HG03196 (cell line): ENCODE results near the gene ADCY3.
"Not testable (repeated sequence)": the region's sequence is repeated elsewhere in the genome, so short reads cannot be mapped to it uniquely, and the experiment has no call there.

Source experiments
- ATAC-seq: cut with Tn5 transposase; IDR thresholded peaks from one replicate; pipeline ENCODE4 v1.9.1; 2021; ENCODE audit not compliant: unreplicated experiment

The ADCY3 gene

GRCh38 chr2:24816404-24816803 lies 103.6 kb downstream of the ADCY3 start:
- no peak for ATAC-seq

GRCh38 chr2:24815171-24815570 lies 104.9 kb downstream of the ADCY3 start:
- ATAC-seq = no peak

- no peak for ATAC-seq
Observed at GRCh38 chr2:24814516-24814915, 105.5 kb downstream of the ADCY3 start.

- no peak for ATAC-seq
Observed at GRCh38 chr2:24813691-24814137, 106.3 kb downstream of the ADCY3 start.

- no peak for ATAC-seq
Observed at GRCh38 chr2:24809316-24810007, 110.6 kb downstream of the ADCY3 start.

- ATAC-seq = no peak
Observed at GRCh38 chr2:24806661-24807036, 113.4 kb downstream of the ADCY3 start.

- not testable (repeated sequence) for ATAC-seq
Observed at GRCh38 chr2:24805811-24806660, 114.0 kb downstream of the ADCY3 start.

- not testable (repeated sequence) for ATAC-seq
Observed at GRCh38 chr2:24800487-24800886, 119.5 kb downstream of the ADCY3 start.

GRCh38 chr2:24797644-24798043 lies 122.4 kb downstream of the ADCY3 start:
- no peak for ATAC-seq

GRCh38 chr2:24793761-24794435 lies 126.1 kb downstream of the ADCY3 start:
- no peak for ATAC-seq

GRCh38 chr2:24792874-24793760 lies 126.9 kb downstream of the ADCY3 start, which contains the start of the genes CENPO and PTRHD1:
CENPO (plus strand) TSS chr2:24793425; CDS start chr2:24793920, 495 bp downstream.
PTRHD1 (minus strand) TSS chr2:24793391; CDS start chr2:24793377, 14 bp downstream.
- ATAC-seq = peak; percentile 88

- ATAC-seq = peak; percentile 1
Observed at GRCh38 chr2:24792542-24792873, 127.5 kb downstream of the ADCY3 start.

GRCh38 chr2:24791452-24791851 lies 128.6 kb downstream of the ADCY3 start:
- ATAC-seq = no peak

GRCh38 chr2:24788816-24789215 lies 131.2 kb downstream of the ADCY3 start:
- no peak for ATAC-seq

- ATAC-seq = no peak
Observed at GRCh38 chr2:24787532-24787931, 132.5 kb downstream of the ADCY3 start.

GRCh38 chr2:24785671-24786321 lies 134.2 kb downstream of the ADCY3 start:
- peak; percentile 81 for ATAC-seq

- ATAC-seq = no peak
Observed at GRCh38 chr2:24783641-24784040, 136.4 kb downstream of the ADCY3 start.

GRCh38 chr2:24779116-24779515 lies 140.9 kb downstream of the ADCY3 start:
- no peak for ATAC-seq

- no peak for ATAC-seq
Observed at GRCh38 chr2:24774373-24774772, 145.7 kb downstream of the ADCY3 start.
